NK-92 (cell line): Measurements from ENCODE around the gene HOXA9.

ENCODE experiments used
- DNase-seq: peaks from one replicate; lab custom pipeline; 2025; ENCODE audit not compliant: unreplicated experiment; lab: John Stamatoyannopoulos, UW

HOXA9 gene

DNA sequence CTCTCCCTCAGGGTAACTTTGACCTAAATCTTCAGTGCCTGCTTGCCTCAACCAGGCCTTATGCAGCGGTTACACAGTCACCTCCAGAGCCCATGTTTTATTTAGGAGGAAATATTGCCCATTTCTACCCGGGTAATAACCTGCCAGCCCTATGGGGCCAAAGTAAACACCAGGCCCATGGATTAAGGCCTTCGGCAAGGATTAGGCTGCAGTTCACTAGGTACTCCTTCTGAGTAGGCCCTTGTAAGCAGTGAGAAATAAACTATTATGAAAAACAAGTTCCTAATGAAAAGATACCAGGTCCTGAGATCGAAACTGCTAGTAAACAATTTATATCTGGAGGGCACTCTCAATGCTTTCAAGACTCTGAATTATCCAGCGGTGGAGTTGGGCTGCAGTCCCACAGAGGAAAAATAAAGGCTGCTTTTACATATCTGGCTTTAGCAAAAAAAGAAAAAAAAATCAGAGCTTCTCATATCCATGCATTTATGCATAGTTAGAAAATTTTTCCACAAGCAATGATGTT is 12.5 kb upstream of the HOXA9 start:
- DNase-seq = no peak

DNA sequence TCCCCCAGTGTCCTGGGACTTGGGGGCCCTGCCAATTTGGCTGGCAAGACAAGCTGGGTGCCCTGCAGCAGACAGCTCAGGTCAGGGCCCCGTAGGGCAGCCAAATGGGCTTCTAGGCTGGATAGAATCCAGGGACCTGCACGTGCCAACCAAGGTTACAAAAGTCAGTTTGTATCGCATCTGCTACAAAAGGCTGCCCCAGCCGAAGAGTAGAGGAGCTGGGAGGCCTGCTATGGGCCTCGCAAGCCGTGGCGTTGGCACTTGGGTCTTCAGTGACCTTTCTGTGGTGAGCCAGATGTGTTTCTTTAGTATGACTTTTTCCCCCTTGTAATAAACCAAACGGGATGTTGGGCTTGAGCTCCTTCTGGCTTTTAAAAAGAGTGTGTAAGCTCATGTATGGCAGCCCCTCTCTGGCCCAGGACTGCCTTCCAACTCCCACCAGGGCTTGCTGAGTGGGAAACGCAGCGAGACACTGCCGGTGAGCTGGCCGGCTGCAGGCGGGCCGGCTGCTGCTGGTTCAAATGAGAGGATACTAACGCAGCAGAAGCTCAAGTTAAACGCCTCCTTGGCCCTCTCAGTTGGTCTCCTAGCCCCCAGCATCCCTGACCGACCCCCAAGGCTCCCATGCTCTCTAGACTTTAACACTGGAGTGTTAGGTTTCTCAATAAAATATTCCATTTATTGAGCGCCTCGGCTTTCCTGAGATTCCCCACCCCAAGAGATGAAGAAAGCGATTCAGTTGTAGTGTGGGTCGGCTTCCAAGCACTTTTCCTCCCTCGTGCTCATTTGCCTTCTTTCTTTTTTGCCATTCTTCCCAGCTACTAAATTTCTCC is 11.8 kb upstream of the HOXA9 start:
- no peak for DNase-seq

DNA sequence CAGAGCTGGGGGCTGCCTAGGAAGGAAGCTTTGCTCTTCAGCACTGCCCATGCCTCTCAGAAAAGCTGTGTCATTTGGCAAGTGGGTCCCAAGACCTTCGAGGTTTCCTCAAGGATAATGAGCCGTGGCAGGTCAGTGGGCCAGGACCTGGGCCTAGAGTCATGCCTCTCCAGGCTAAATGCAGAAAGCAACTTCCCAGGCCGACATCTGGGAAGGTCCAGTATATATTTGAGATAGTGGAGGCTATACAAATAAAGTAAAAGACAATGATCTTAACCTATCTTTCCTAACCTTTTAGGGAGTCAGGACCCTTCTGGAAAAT is 11.1 kb upstream of the HOXA9 start:
- no peak for DNase-seq

DNA sequence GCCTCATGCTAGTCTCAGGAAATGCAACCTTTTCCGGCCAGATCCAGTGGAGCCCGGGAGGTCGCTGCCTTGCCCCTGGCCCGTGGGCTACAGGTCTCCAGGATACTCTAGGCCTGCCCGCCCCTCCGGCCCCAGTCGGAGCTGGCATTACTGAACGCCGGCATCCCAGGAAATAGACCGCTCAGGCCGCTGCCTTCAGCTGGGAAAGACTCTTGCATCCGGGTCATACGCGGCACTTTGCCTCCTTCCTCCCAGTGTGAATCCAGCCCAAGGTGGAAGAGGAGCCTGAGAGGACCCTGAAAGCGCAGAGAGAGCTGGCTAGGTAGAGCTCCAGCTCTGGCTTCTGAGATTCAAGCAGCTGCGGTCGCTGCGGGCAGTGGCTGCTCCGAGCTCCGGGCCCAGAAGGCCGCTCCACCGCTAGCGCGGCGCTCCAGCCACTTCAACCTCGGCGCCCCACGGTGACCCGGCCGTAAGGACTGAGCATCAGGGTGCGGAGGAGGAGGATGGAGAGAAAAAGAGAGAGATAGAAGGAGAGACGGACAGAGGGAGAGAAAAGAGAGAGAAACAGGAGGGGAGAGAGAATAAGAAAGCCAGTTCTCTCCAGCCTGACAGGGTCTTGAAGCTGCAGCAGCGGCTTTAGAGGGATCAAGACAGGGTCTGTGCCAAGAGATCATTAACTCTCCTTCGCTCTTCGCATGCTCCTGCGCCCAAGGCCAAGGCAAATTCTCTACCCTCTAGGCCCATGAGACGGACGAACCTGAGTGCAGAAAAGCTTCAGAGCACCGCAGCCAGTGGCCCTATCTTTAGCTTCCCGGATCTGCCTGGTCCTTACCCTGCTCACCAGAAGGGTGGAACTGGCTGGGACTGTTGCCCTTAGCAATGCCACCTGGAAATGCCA is 10.5 kb upstream of the HOXA9 start:
- DNase-seq = no peak

DNA sequence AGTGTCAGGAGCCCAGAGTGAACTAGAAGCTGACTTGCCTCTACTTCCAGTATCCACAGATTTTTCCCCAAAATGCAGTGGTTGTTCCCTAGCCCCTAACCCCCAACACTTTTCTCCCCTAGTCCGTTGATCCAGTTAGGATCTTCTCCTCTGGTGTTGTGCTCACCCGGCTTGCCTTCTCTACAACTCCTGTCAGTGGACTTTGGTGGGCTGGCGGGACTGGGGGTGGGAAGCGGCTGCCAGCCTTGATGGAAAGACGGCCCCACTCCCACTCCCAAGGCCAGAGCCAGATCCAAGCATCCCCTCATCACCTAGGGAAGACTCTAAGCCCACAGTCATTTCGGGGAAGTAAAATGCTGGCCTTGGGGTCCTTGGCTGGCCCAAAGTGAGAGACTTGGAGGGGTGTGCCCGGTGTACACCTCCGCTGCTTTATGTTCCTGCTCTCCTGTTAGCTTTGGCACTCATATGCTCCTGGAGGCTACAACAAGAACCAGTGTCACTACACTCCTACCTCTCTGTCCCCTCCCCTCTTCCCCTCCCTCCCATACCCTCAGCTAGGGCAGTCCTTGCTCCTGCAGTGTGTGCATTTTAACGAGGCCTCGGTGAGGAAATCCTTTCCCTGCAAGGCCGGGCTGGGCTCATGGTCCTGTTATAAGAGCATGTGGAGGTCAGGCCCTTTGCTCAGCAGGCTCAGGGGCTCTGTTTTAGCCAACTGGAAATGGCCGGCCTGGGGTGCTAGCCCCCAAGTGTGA is 9.7 kb upstream of the HOXA9 start:
- DNase-seq = no peak

DNA sequence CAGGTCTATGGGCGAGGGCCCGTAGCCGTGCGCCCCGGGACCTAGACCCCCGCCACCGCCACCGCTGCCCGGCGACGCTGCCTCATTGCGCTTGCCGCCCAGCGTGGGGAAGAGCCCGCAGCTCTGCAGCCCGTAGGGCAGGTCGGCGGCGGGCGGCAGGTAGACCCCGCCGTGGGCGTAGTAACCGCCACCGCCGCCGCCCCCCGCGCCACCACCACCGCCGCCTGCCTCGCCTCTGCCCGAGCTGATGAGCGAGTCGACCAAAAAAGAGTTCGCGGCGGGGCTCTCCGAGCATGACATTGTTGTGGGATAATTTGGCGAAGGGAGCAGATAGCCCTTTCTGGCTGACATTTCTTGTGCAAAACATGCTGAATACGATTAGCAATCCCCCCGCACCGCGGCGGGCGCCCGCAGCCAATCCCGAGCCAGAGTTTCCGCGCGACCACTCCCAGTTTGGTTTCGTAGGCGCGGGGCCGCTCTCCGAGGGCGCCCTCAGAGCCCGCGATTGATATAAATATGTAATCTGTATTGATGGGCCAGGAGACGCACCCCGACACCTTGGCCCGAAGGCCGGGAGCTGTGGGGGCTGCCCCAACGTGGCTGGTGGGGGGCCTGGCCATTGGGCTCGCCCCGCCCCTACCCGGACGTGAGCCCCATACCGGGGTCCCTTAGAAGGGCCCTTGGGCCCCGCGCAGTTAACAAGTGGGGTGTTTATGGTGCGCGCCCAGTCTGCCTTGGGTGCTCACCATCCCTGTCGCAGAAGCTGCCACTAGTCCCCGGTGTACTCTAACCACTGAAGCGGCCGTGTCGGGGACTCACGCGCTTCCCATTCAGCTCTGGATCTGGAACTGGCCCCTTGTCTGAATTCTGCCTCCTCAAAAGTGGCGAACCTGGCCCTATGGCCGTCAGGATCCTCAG is 8.9 kb upstream of the HOXA9 start, which contains the start of gene HOXA10:
Gene HOXA10 (minus strand): TSS at position 365 of the 918 bp plus-strand sequence. CDS start 14 bp downstream, at position 351.
- no peak for DNase-seq

DNA sequence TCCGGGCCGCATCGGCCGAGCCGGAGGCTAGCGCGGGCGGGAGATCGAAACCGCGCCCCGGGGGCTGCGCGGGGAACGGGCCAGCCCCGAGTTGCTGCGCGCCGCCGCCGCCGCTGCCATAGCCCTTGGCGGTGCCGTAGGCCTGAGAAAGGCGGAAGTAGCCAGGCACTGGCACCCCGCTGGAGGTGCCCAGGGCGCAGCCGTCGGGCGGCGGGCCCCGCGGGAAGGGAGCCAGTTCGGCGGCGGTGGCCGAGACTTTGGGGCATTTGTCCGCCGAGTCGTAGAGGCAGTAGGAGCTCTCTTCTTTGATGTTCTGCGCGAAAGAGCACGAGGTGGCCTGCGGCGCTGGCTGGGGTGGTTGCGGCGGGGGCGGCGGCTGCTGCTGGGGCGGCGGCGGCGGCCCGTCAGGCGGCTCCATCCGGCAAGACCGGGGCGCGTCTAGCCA is 8.2 kb upstream of the HOXA9 start:
- DNase-seq = no peak

DNA sequence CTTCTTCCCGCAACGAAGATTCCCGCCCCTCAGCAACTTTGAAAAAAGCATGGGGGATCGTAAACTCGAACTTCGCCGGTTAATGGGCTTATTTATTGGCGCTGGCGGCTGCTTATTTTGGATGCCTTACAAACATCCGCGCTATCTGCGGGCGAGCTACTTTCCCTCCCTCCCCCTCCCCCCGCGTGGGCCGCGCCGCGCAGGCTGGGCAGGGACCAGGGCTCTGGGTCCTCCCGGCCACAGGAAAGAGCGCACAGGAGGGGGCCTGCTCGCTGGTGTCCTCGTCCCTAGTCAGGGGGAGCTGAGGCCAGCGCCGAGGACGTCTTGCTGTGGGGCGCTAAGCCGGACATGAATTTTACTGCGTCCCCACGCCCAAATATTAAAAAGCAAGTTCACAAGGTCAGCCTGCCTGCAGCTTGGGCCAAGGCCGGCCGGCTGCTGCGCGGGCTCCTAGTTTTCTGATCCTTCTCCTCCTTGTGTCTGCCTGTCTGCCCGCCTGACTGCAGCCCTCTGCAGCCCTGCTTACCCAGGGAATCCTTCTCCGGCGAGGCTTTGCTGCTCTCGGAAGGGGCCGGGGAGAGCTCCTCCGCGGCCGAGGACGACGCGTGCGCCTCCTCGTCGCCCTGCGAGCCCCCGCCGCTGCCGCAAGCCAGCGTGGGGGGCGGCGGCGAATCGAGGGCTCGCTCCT is 7.6 kb upstream of the HOXA9 start:
- no peak for DNase-seq

DNA sequence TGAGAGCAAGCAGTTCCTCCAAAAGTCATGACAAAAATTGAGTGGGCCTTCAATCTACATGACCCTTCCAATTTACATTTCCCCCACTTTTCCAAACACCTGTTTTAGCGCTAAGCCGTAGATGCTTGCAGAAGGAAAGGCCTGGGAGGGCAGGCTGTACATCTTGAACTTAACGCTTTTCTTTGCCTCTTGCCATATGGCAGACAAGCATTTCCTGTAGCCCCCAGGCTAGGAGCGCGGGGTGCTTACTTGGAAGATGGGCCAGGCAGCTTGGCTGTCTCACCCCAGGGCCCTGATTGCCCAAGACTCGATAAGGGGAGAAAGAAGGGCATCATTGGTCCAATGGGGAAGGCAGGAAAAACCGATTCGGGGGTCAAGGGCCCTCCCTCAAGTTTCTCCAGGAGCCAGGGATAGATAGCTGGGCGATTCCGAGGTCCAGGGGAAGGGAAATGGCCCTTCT is 7.0 kb upstream of the HOXA9 start:
- DNase-seq = no peak

DNA sequence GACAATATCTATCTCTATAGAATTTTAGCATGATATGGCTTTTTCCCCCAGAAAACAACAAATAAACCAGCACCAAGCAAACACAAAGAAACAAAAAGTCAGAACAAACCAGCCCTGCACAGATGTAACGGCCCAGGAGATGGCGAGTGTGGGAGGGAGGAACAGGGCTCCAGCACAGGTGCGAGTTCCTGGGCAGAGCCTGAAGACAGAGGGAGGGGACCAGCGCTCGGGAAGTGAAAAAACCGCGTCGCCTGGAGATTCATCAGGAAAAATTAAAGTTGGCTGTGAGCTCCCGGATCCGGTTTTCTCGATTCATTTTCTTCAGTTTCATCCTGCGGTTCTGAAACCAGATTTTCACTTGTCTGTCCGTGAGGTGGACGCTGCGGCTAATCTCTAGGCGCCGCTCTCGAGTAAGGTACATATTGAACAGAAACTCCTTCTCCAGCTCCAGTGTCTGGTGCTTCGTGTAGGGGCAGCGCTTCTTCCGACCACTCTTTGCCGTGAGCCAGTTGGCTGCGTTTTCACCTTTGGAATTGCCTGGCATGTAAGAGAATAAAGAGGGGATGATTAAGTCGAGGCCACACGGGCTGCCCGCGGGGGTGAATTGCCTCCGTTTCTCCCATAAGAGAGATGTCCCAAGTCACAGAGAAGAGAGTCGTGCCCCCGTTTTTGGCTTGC is 6.4 kb upstream of the HOXA9 start:
- DNase-seq = no peak

DNA sequence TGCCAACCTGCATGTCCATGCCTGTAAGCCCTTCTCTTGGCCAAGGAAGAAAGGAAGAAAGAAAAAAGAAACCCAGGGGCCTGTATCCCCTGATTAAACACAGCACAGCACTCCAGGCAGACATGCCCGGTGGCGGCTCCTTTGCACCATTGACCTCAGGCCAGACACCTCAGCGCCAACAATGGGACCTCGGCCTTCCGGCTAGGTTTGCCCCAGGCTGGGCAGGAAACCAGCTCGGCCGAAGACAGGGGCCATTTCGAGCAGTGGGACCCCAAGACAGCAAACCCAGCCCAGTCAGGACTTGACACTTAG is 5.9 kb upstream of the HOXA9 start:
- no peak for DNase-seq

DNA sequence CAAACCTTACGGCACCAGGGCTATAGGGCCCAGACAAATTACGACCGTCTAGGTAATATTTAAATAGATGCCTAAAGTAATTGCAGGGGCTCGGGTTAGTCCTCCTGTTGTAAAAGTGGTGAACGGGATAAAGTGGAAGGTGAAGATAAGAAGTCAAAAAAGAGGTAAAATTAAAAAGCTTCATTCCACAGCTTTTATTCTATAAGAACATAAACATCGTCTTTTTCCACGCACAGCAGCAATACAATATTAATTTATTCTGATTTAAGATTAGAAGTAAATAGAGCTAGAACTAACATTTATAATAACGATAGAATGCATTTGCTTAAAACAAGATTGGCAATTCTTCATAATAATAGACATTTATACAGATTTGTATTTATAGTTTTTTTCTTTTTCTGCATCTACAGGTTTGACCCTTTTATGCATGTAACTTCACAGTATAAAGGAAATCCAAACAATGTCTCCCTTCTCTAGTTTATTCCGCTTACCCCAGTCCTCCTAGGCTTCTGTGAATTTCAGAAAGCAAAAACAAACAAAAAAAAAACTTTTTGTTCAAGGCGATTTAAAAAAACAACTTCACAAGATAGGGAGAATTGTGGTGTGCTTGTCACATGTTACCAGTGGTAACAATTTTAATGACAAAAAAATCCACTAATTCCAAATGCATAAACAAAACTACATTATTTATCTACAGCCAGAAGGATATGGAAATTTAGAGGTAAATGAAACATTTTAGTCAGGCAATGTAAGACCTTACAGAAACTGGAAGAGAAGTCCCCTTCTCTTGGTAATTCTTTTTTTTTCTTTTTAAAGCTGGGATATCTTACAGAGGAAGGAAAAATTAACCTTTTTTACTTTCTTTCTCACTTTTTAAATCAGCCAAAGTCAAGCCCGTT is 5.3 kb upstream of the HOXA9 start:
- DNase-seq = no peak

DNA sequence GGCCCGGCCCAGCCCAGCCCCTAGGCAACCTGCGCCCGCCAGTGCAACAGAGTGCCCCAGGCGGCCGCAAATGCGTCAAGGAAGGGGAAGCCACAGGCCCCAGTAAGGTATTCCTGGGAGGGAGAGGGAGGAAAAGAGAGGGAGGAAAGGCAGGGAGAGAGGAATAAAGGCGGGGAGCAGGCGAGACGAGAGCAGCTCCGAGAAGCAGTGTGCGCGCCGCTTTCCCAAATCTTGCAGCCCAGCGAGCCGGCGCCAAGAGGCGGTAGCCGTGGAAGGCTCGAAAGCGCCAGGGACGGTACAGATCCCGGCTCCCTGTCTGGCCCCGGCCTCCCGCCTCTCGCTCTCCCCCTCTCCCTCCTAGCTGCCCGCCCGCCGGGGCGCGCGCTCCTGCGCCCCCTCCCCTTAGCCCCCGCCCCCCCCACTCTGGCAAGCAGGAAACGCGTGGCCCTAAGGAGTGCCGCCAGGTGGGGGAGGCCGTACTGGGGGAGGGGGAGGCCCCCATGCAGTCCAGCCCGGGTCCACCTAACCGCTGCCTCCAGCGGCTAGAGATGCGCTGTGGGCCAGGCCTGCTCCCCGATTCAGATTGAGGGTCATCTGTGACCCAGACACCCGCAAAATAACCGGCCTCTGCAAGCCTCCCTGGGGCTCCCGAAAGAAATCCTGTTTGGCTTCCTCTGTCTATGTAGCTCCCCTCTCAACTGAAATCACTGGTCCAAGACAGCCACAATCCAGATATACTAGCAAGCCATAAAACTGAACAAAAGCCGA is 4.5 kb upstream of the HOXA9 start:
- DNase-seq = no peak

DNA sequence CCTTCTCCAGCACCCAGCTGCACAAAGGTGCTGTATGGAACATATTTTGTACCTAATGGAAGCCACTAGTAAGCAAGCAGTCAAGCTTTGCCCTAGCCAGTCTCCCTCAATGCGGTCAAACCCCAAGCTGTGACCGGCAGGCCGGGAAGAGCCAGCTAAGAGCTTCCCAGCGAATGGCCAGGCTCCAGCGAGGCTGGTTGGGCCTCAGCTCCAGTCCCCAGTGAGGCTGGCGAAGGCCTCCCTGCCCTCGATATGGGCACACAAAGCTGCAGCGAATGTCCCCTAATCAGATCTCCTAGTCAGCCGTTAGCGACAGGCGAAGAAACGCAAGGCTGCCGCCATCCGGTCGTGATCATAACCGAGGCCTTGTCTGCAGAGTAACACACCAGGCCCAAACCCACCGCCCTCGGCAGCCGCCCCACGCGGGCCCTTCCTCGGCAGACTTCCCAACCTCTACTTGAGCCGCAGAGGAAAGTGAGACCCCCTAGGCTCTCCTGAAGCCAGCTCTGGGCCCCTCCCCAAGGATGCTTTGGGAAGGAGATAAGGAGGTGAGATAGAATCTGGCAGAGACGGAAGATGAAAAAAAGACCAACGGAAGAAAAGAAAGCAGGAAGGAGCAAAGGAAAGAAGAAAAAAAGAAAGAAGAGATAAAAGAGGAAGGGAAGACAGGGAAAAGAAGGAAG is 3.1 kb upstream of the HOXA9 start:
- DNase-seq = no peak

DNA sequence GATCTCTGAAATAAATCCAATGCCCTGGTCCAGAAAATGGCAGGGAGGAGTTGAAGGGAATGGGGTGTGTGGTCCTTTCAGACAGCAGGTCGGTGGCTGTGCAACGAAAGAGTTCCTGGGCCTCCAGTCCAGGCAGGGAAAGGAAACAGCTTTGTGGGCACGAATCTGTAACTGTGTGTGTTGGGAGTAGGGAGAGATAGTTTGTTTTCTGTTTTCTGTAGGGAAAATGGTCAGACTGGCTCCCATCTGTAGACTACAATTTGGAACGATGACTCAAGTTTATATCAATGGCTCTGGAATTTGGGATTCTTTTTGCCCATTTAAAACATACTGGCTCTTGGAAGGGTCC is 2.6 kb upstream of the HOXA9 start:
- no peak for DNase-seq

DNA sequence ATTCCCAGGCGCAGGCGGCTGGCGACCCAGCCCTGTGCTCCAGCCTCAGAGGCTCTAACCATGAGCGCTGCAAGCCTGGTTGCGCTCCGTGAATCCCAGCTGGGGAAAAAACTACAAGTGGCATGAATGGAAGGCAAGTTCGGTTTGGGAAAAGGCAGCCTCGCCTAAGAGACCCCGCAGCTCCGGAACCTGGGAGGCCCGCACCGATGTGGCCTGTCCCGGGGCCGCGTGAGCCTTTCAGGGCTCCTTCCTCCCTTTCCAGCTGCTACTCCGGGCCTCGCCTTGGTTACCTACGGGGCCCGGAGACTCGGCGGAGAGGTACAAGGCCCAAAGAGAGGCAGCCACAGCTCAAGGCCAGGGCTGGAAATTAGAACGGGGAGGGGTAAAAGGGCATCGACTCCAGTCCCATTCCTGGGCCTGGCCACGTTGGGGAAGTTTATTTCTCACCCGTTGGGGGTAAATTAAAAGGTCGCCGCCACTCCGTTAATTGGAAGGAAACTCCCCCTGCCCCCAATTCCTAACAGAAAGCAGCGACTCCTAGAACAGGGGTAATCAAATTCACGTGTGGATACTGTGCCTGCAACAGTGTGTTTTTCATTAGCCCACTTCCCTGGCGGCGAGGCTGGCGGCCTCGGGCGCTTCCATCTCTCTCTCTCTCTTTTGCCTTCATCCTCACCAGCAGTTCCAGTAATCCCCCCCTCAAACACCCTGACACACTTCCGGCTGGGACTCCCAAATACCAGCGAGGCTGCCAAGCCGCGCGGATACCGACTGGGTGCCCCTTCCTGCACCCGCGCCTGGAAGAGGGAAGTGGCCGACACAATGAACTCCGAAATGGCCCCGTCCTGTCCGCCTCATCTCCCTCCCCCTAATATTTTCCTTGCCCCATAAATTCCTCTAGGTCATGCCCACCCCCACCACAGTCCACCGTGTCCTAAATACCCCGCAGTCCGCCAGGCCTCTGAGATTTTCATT is 1.5 kb upstream of the HOXA9 start:
- no peak for DNase-seq
